Endodermal cell (in vitro differentiated cells): Measurements from ENCODE around the gene FAM163A. TPM values are rescaled to one million over a fixed set of nuclear protein-coding genes. Genes with fewer than 3 reads are reported as not detected.

ENCODE experiments used
- DNase-seq: peaks from one replicate; pipeline ENCODE4 v3.0.0-alpha.2; 2017
- H3K27ac ChIP-seq: 2 replicates; pipeline ENCODE4 v1.5.1; 2013; ENCODE audit warnings: mild to moderate bottlenecking, low read depth, low read length, moderate library complexity
- H3K27me3 ChIP-seq: 2 replicates; pipeline ENCODE4 v1.6.1; 2013; ENCODE audit warnings: mild to moderate bottlenecking, low read length, moderate library complexity; ENCODE audit not compliant: insufficient read depth, control insufficient read depth, poor library complexity, severe bottlenecking
- H3K36me3 ChIP-seq: 2 replicates; pipeline ENCODE4 v1.7.0; 2013; ENCODE audit warnings: mild to moderate bottlenecking, low read length, moderate library complexity; ENCODE audit not compliant: control insufficient read depth, insufficient read depth
- H3K4me1 ChIP-seq: one replicate; pipeline ENCODE4 v1.7.0; 2013; ENCODE audit warnings: low read length; ENCODE audit not compliant: control insufficient read depth, insufficient read depth
- H3K4me3 ChIP-seq: 2 replicates; pipeline ENCODE4 v1.5.1; 2013; ENCODE audit warnings: mild to moderate bottlenecking, low read length, moderate library complexity
- H3K9ac ChIP-seq: 2 replicates; pipeline ENCODE4 v1.6.1; 2013; ENCODE audit warnings: mild to moderate bottlenecking, low read length, moderate library complexity; ENCODE audit not compliant: poor library complexity, severe bottlenecking; ENCODE audit errors: extremely low read depth
- H3K9me3 ChIP-seq: 2 replicates; pipeline ENCODE4 v1.6.1; 2013; ENCODE audit warnings: mild to moderate bottlenecking, low read length, moderate library complexity; ENCODE audit not compliant: control insufficient read depth
- H3K27ac Mint-ChIP-seq: 2 replicates; pipeline ENCODE4 v1.8.0; 2020; ENCODE audit warnings: mixed read lengths
- H3K27me3 Mint-ChIP-seq: 2 replicates; pipeline ENCODE4 v1.8.0; 2021; ENCODE audit warnings: mild to moderate bottlenecking, mixed read lengths; ENCODE audit not compliant: insufficient read depth
- H3K36me3 Mint-ChIP-seq: 2 replicates; pipeline ENCODE4 v1.8.0; 2020; ENCODE audit warnings: low read depth, mixed read lengths
- H3K4me1 Mint-ChIP-seq: 2 replicates; pipeline ENCODE4 v1.8.0; 2020; ENCODE audit warnings: mixed read lengths
- H3K4me3 Mint-ChIP-seq: 2 replicates; pipeline ENCODE4 v1.8.0; 2020; ENCODE audit warnings: mild to moderate bottlenecking, moderate library complexity, mixed read lengths
- H3K9me3 Mint-ChIP-seq: 2 replicates; pipeline ENCODE4 v1.8.0; 2020; ENCODE audit warnings: mild to moderate bottlenecking, mixed read lengths
- WGBS, 2 experiments: methylation state at CpG; one replicate each; pipeline versions ENCODE4 v1.1.5 to v1.1.7; 2013; ENCODE audit warnings: missing lambda C conversion rate in 2 of 2, mixed read lengths in 1 of 2; ENCODE audit not compliant: insufficient coverage in 1 of 2, insufficient read length in 1 of 2; 5-methylcytosine and 5-hydroxymethylcytosine counted together
- total RNA-seq, 2 donors: library from RNA; stranded (reverse); fragmentation: NEBNext Ultra II Directional in 1 of 2; extraction: Animal tissue kit (Norgen Biotek cat#: 25700) in 1 of 2; gene quantifications; 2 replicates in 1 of 2; 3 replicates in 1 of 2; pipeline ENCODE4 v1.2.1, GENCODE V29; 2021
- TF ChIP-seq, protein P1 (sequence below): fragments of 200-600 bp; sonication (generic); conservative IDR thresholded peaks from 2 replicates; pipeline ENCODE4 v1.5.0; 2021; ENCODE audit warnings: antibody characterized with exemption, mild to moderate bottlenecking

The FAM163A gene
- total RNA-seq, 2 donors from 2014 or later, result not detected

DNA sequence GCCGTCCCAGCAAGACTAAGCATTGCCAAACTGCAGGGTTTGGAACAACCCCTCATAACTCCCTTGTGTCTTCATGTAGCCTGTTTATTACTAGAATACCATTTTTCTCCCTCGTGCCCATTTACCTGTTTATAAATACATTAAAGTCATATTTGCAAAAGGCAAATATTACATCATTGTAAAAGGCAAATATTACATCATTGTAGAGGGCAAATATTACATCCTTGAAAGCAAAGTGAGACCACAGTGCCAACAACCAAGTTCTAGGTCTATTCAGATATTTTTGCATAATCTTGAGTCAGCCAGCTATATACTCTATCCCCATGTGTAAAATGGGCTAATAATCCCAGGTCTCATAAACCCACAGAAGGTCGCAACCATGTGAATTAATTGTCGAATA, 11.4 kb upstream of the FAM163A start:
- H3K4me1 ChIP-seq, result no peaks in the 10 kb centered on the region
- H3K27ac ChIP-seq, result no peak overlapping the region
- Mint-ChIP-seq H3K27me3 (peaks cover 7% of the 10 kb centered on the region), H3K4me1 (peaks cover 5% of the 10 kb centered on the region), H3K27ac (no peak overlapping the region), H3K9me3 (no peaks in the 10 kb centered on the region), H3K4me3 (no peak overlapping the region), H3K36me3 (no peaks in the 10 kb centered on the region)
- H3K36me3 ChIP-seq, result no peaks in the 10 kb centered on the region
- no peak overlapping the region for H3K4me3 ChIP-seq
- WGBS, 2 experiments, result 94 to 100% methylated on average over 1 to 4 of the region's 4 CpGs
- H3K27me3 ChIP-seq, result peaks cover 5% of the 10 kb centered on the region
- H3K9ac ChIP-seq, result no peak overlapping the region
- TF ChIP-seq, protein P1, sequence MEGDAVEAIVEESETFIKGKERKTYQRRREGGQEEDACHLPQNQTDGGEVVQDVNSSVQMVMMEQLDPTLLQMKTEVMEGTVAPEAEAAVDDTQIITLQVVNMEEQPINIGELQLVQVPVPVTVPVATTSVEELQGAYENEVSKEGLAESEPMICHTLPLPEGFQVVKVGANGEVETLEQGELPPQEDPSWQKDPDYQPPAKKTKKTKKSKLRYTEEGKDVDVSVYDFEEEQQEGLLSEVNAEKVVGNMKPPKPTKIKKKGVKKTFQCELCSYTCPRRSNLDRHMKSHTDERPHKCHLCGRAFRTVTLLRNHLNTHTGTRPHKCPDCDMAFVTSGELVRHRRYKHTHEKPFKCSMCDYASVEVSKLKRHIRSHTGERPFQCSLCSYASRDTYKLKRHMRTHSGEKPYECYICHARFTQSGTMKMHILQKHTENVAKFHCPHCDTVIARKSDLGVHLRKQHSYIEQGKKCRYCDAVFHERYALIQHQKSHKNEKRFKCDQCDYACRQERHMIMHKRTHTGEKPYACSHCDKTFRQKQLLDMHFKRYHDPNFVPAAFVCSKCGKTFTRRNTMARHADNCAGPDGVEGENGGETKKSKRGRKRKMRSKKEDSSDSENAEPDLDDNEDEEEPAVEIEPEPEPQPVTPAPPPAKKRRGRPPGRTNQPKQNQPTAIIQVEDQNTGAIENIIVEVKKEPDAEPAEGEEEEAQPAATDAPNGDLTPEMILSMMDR, result no peak
- no peak for DNase-seq
- H3K9me3 ChIP-seq, result no peaks in the 10 kb centered on the region

DNA sequence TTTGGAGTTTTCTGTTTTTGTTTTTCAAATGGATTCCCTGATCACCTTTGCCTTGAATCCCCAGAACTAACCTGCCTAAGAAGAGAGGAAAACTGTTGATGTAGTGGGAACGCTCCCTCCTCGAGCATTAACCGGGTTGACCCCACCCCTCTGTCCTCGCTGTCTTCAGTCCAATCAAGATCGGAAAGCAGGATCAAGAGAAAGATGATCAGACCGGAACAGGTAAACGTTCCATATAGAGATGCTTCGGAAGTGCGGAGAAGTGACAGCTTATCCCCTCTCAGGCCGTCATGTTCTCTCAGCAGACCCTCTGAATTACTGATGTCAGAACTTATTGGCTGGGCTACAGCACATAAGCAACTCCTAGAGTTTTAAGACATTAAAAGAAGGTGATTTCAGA, 800 bp upstream of the FAM163A start:
- H3K4me3 Mint-ChIP-seq, result peak overlapping the region; percentile 51
- H3K27me3 ChIP-seq, result peaks cover 86% of the 10 kb centered on the region

DNA sequence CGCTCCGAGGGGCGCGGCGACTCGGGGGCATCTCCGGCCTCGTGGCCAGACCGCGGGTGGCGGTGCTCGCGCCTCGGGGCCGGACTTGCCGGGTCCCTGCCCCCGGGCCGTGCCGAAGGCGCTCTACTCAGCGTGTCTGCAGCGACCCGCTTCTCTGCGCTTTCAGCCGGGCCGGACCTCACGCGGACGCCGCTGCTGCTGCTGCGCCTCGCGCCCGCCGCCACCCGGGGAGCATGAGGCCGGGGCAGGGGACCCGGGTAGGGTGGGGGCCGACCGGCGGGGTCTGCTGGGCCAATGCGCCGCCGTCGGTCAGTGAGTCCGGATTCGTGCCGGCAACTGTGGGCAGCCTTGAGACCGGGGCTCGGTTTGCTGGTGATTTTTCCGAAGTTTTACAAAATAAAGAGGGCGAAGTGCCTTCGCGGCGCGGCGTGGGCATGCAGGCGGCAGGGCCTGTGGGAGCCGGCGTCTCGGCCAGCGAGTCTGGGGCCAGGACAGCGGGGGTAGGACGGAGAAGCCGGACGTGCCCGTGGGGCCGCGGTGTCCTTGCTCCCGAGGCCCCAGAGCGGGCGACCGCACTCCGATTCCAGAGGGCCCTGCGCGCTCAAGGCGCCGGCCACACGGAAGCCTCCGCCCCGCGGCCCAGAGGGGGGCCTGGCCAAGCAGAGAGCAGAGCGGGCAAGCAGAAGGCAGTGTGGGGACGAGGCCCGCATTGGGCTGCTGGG, 749 bp downstream of the FAM163A start:
- Histone ChIP-seq H3K27ac (no peak overlapping the region), H3K9ac (no peak overlapping the region), H3K9me3 (peaks cover 5% of the 10 kb centered on the region), H3K4me1 (no peaks in the 10 kb centered on the region), H3K27me3 (peaks cover 99% of the 10 kb centered on the region), H3K36me3 (no peaks in the 10 kb centered on the region), H3K4me3 (peak overlapping the region; percentile 69)
- H3K36me3 Mint-ChIP-seq, result no peaks in the 10 kb centered on the region
- TF ChIP-seq, protein P1, result no peak
- 2 to 5% methylated on average over 10 to 85 of the region's 85 CpGs for WGBS, 2 experiments
- peak; percentile 80 for DNase-seq
- H3K9me3 Mint-ChIP-seq, result no peaks in the 10 kb centered on the region
- H3K27ac Mint-ChIP-seq, result no peak overlapping the region
- peak overlapping the region; percentile 45 for H3K4me3 Mint-ChIP-seq
- H3K4me1 Mint-ChIP-seq, result no peaks in the 10 kb centered on the region
- H3K27me3 Mint-ChIP-seq, result peaks cover 89% of the 10 kb centered on the region

More for the DNA sequence above, 800 bp upstream of the FAM163A start:
- Mint-ChIP-seq H3K9me3 (no peaks in the 10 kb centered on the region), H3K4me1 (no peaks in the 10 kb centered on the region), H3K36me3 (no peaks in the 10 kb centered on the region), H3K27me3 (peaks cover 87% of the 10 kb centered on the region), H3K27ac (no peak overlapping the region)
- H3K4me1 ChIP-seq, result no peaks in the 10 kb centered on the region
- H3K4me3 ChIP-seq, result no peak overlapping the region
- no peaks in the 10 kb centered on the region for H3K36me3 ChIP-seq
- no peak overlapping the region for H3K9ac ChIP-seq
- no peak for DNase-seq
- 59 to 71% methylated on average over 10 of the region's 10 CpGs for WGBS, 2 experiments
- H3K27ac ChIP-seq, result no peak overlapping the region
- H3K9me3 ChIP-seq, result peaks cover 5% of the 10 kb centered on the region
- TF ChIP-seq, protein P1, result no peak
